Esophagus squamous epithelium (tissue), 4 donors: ENCODE measurements around the gene CMTM7.
"Not testable (repeated sequence)": the region's sequence is repeated elsewhere in the genome, so short reads cannot be mapped to it uniquely, and the experiment has no call there.

ENCODE experiments used
- POLR2A ChIP-seq, 4 donors: fragments of 450-650 bp; IDR thresholded peaks; one replicate each; pipeline ENCODE4 v1.6.1; 2017; ENCODE audit warnings: antibody characterized with exemption in 4 of 4, mild to moderate bottlenecking in 4 of 4, moderate library complexity in 3 of 4
- TF ChIP-seq, protein P1 (sequence below), 6 experiments: fragments of 450-650 bp in 4 of 6; fragments of 200-600 bp in 2 of 6; sonication (generic) in 2 of 6; IDR thresholded peaks; one replicate each; pipeline ENCODE4 v1.5.1; 2016 to 2019; ENCODE audit warnings: antibody characterized with exemption in 6 of 6, mild to moderate bottlenecking in 4 of 6, moderate library complexity in 4 of 6

DNA sequence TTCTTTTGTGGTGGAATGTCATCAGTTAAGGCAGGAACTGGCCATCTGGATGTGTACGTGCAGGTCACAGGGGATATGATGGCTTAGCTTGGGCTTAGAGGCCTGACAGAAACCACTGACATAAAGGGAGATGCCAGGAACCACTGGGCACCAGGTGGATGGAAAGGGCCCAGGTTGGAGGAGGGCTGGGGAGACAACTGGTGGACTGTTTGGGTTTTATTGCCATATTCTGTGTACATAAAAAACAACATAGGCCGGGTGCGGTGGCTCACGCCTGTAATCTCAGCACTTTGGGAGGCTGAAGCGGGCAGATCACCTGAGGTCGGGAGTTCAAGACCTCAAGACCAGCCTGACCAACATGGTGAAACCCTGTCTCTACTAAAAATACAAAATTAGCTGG lies 75.2 kb downstream of the CMTM7 start:
- TF ChIP-seq, protein P1, sequence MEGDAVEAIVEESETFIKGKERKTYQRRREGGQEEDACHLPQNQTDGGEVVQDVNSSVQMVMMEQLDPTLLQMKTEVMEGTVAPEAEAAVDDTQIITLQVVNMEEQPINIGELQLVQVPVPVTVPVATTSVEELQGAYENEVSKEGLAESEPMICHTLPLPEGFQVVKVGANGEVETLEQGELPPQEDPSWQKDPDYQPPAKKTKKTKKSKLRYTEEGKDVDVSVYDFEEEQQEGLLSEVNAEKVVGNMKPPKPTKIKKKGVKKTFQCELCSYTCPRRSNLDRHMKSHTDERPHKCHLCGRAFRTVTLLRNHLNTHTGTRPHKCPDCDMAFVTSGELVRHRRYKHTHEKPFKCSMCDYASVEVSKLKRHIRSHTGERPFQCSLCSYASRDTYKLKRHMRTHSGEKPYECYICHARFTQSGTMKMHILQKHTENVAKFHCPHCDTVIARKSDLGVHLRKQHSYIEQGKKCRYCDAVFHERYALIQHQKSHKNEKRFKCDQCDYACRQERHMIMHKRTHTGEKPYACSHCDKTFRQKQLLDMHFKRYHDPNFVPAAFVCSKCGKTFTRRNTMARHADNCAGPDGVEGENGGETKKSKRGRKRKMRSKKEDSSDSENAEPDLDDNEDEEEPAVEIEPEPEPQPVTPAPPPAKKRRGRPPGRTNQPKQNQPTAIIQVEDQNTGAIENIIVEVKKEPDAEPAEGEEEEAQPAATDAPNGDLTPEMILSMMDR (IDR thresholded peaks at IDR 0.05): not testable (repeated sequence)
- not testable (repeated sequence) for TF ChIP-seq POLR2A (IDR thresholded peaks at IDR 0.05)
